ENCODE measurements around the gene PRG2.

The PRG2 gene

GRCh38 chr11:57386178-57386940 lies 4.1 kb downstream of the PRG2 start:
- TF ChIP-seq CTCF (conservative IDR thresholded peaks at IDR 0.05): no peak
- TF ChIP-seq ZFX (IDR thresholded peaks at IDR 0.05): no peak
- no peak overlapping the region for H3K27ac ChIP-seq

- H3K27ac ChIP-seq: no peak within 1 kb of the TSS
- TF ChIP-seq CTCF (conservative IDR thresholded peaks at IDR 0.05): no peak
- TF ChIP-seq ZFX (IDR thresholded peaks at IDR 0.05): no peak
Measured at GRCh38 chr11:57380975-57381374, 9.5 kb downstream of the PRG2 start, which contains the start of gene PRG3. Gene PRG3, minus strand, starts transcription at chr11:57381150. Its CDS starts 442 bp downstream, at chr11:57380708.

GRCh38 chr11:57379732-57380131 lies 10.7 kb downstream of the PRG2 start:
- TF ChIP-seq ZFX (IDR thresholded peaks at IDR 0.05): no peak
- TF ChIP-seq CTCF (conservative IDR thresholded peaks at IDR 0.05): no peak

GRCh38 chr11:57378186-57378585 lies 12.3 kb downstream of the PRG2 start:
- H3K27ac ChIP-seq: no peak overlapping the region
- TF ChIP-seq ZFX (IDR thresholded peaks at IDR 0.05): no peak
- TF ChIP-seq CTCF (conservative IDR thresholded peaks at IDR 0.05): no peak

More at GRCh38 chr11:57379732-57380131, 10.7 kb downstream of the PRG2 start:
- no peak overlapping the region for H3K27ac ChIP-seq

GRCh38 chr11:57377107-57377506 lies 13.3 kb downstream of the PRG2 start:
- no peak overlapping the region for H3K27ac ChIP-seq
- TF ChIP-seq CTCF (conservative IDR thresholded peaks at IDR 0.05): no peak
- TF ChIP-seq ZFX (IDR thresholded peaks at IDR 0.05): no peak

GRCh38 chr11:57376095-57377090 lies 14.1 kb downstream of the PRG2 start:
- TF ChIP-seq ZFX (IDR thresholded peaks at IDR 0.05) (no peak), CTCF (conservative IDR thresholded peaks at IDR 0.05) (no peak)
- H3K27ac ChIP-seq: no peak overlapping the region

GRCh38 chr11:57375490-57375889 lies 15.0 kb downstream of the PRG2 start:
- no peak for TF ChIP-seq CTCF (conservative IDR thresholded peaks at IDR 0.05)
- TF ChIP-seq ZFX (IDR thresholded peaks at IDR 0.05): no peak
- H3K27ac ChIP-seq: no peak overlapping the region

Data from C4-2B (cell line).